GM19452 (cell line): ENCODE measurements around the gene CALY.

Experiments
- ATAC-seq: cut with Tn5 transposase; IDR thresholded peaks from one replicate; pipeline ENCODE4 v1.9.1; 2021; ENCODE audit not compliant: unreplicated experiment

The CALY gene

GRCh38 chr10:133274751-133275683 lies 61.7 kb downstream of the CALY start:
- ATAC-seq: peak; percentile 42
